ENCODE data around the gene KCNAB1.

The KCNAB1 gene

GRCh38 chr3:156140001-156140595, 19.7 kb downstream of the KCNAB1 start:
- DNase-seq (ENCODE audit: low spot score): no peak

- no peak for DNase-seq (ENCODE audit: low spot score)
Observed at GRCh38 chr3:156142702-156143101, 22.3 kb downstream of the KCNAB1 start.

- DNase-seq (ENCODE audit: low spot score): no peak
Observed at GRCh38 chr3:156143136-156143535, 22.8 kb downstream of the KCNAB1 start.

GRCh38 chr3:156144060-156144459, 23.7 kb downstream of the KCNAB1 start:
- no peak for DNase-seq (ENCODE audit: low spot score)

GRCh38 chr3:156145866-156146265, 25.5 kb downstream of the KCNAB1 start:
- no peak for DNase-seq (ENCODE audit: low spot score)

- no peak for DNase-seq (ENCODE audit: low spot score)
Observed at GRCh38 chr3:156148345-156148945, 28.1 kb downstream of the KCNAB1 start.

GRCh38 chr3:156148946-156149381, 28.6 kb downstream of the KCNAB1 start:
- DNase-seq (ENCODE audit: low spot score): no peak

GRCh38 chr3:156149876-156150275, 29.5 kb downstream of the KCNAB1 start:
- no peak for DNase-seq (ENCODE audit: low spot score)

GRCh38 chr3:156150434-156151066, 30.2 kb downstream of the KCNAB1 start:
- DNase-seq (ENCODE audit: low spot score): peak; percentile 62

GRCh38 chr3:156151824-156152428, 31.5 kb downstream of the KCNAB1 start:
- DNase-seq (ENCODE audit: low spot score): peak; percentile 81

GRCh38 chr3:156158656-156159295, 38.4 kb downstream of the KCNAB1 start:
- DNase-seq (ENCODE audit: low spot score): no peak

GRCh38 chr3:156160647-156161046, 40.3 kb downstream of the KCNAB1 start:
- no peak for DNase-seq (ENCODE audit: low spot score)

GRCh38 chr3:156161172-156161571, 40.8 kb downstream of the KCNAB1 start:
- no peak for DNase-seq (ENCODE audit: low spot score)

- DNase-seq (ENCODE audit: low spot score): no peak
Observed at GRCh38 chr3:156163848-156164247, 43.5 kb downstream of the KCNAB1 start.

- no peak for DNase-seq (ENCODE audit: low spot score)
Observed at GRCh38 chr3:156166808-156167207, 46.4 kb downstream of the KCNAB1 start.

- DNase-seq (ENCODE audit: low spot score): no peak
Observed at GRCh38 chr3:156170571-156170970, 50.2 kb downstream of the KCNAB1 start.

GRCh38 chr3:156171281-156172267, 51.2 kb downstream of the KCNAB1 start:
- DNase-seq (ENCODE audit: low spot score): no peak

GRCh38 chr3:156172536-156172935, 52.2 kb downstream of the KCNAB1 start:
- no peak for DNase-seq (ENCODE audit: low spot score)

GRCh38 chr3:156174229-156174847, 54.0 kb downstream of the KCNAB1 start:
- DNase-seq (ENCODE audit: low spot score): peak; percentile 35

GRCh38 chr3:156175570-156175969, 55.2 kb downstream of the KCNAB1 start:
- no peak for DNase-seq (ENCODE audit: low spot score)

GRCh38 chr3:156176048-156176447, 55.7 kb downstream of the KCNAB1 start:
- no peak for DNase-seq (ENCODE audit: low spot score)

Measured in AG20443 (cell line).